Measurements from ENCODE around the gene NLGN3. TPM values are rescaled to one million over a fixed set of nuclear protein-coding genes. Genes with fewer than 3 reads are reported as not detected.

Gene NLGN3
- total and polyA plus RNA-seq, 3 donors from 2014 or later: 7.6 to 8.9 (median 8.2) TPM

- WGBS, 2 donors: 51 to 53% methylated on average over 5 to 6 of the region's 6 CpGs
- Histone ChIP-seq H3K27me3 (no peaks in the 10 kb centered on the region), H3K36me3 (ENCODE audit: low read depth, missing control alignments) (no peaks in the 10 kb centered on the region), H3K9me3 (no peaks in the 10 kb centered on the region), H3K4me1 (no peaks in the 10 kb centered on the region), H3K4me3 (no peak overlapping the region), H3K27ac (no peak overlapping the region)
- intact Hi-C loops (cut with DNase I; ENCODE audit: low total_unique reads): no loop called here
- DNase-seq: no peak
- TF ChIP-seq POLR2A (IDR thresholded peaks at IDR 0.05) (no peak), CTCF (IDR thresholded peaks at IDR 0.05) (no peak)
Measured at GRCh38 chrX:71216485-71216884, 71.8 kb downstream of the NLGN3 start.

- TF ChIP-seq POLR2A (IDR thresholded peaks at IDR 0.05) (no peak), CTCF (IDR thresholded peaks at IDR 0.05) (no peak)
- Histone ChIP-seq H3K9me3 (no peaks in the 10 kb centered on the region), H3K4me1 (no peaks in the 10 kb centered on the region), H3K27me3 (no peaks in the 10 kb centered on the region), H3K36me3 (ENCODE audit: low read depth, missing control alignments) (no peaks in the 10 kb centered on the region), H3K4me3 (no peak overlapping the region), H3K27ac (no peak overlapping the region)
- DNase-seq: no peak
- intact Hi-C loops (cut with DNase I; ENCODE audit: low total_unique reads): no loop called here
- 75 to 84% methylated on average over 6 of the region's 6 CpGs for WGBS, 2 donors
Measured at GRCh38 chrX:71217298-71217697, 72.7 kb downstream of the NLGN3 start.

Small RNA genes lying within 50 kb of the gene (small RNA-seq; reads per million reads assigned to genes)
- 0 to 0.46 reads per million in 2 donors for gene CXorf65

Other genes starting within 250 kb of the NLGN3 start
- gene TEX11, start 236.1 kb upstream of the NLGN3 start, total RNA-seq: 10 to 100 TPM in 1 of 2 donors, 1 to 10 TPM in 1; 7.1 to 17.0 TPM
- 12.6 TPM for gene TEX11, start 236.1 kb upstream of the NLGN3 start, polyA plus RNA-seq (ENCODE audit: insufficient read depth, low read depth, low replicate concordance)
- under 1 TPM; 0.74 to 0.79 TPM for gene SLC7A3, start 213.7 kb upstream of the NLGN3 start, total RNA-seq
- 1.4 TPM for gene SLC7A3, start 213.7 kb upstream of the NLGN3 start, polyA plus RNA-seq (ENCODE audit: insufficient read depth, low read depth, low replicate concordance)
- gene SNX12, start 76.5 kb upstream of the NLGN3 start, total RNA-seq: 10 to 100 TPM; 35.4 to 53.1 TPM
- 39.4 TPM for gene SNX12, start 76.5 kb upstream of the NLGN3 start, polyA plus RNA-seq (ENCODE audit: insufficient read depth, low read depth, low replicate concordance)
- gene FOXO4, start 49.0 kb upstream of the NLGN3 start, total RNA-seq: 10 to 100 TPM; 58.0 to 71.8 TPM
- 39.5 TPM for gene FOXO4, start 49.0 kb upstream of the NLGN3 start, polyA plus RNA-seq (ENCODE audit: insufficient read depth, low read depth, low replicate concordance)
- gene CXorf65, start 38.1 kb upstream of the NLGN3 start, total RNA-seq: 10 to 100 TPM in 1 of 2 donors, 1 to 10 TPM in 1; 2.8 to 13.2 TPM
- gene CXorf65, start 38.1 kb upstream of the NLGN3 start, polyA plus RNA-seq (ENCODE audit: insufficient read depth, low read depth, low replicate concordance): 22.9 TPM
- 1 to 10 TPM; 1.7 to 7.7 TPM for gene IL2RG, start 33.3 kb upstream of the NLGN3 start, total RNA-seq
- 6.8 TPM for gene IL2RG, start 33.3 kb upstream of the NLGN3 start, polyA plus RNA-seq (ENCODE audit: insufficient read depth, low read depth, low replicate concordance)
- gene MED12, start 26.2 kb upstream of the NLGN3 start, total RNA-seq: 100 to 1,000 TPM; 102 to 110 TPM
- gene MED12, start 26.2 kb upstream of the NLGN3 start, polyA plus RNA-seq (ENCODE audit: insufficient read depth, low read depth, low replicate concordance): 35.0 TPM
- 10 to 100 TPM; 22.8 to 78.5 TPM for gene GJB1, start 78.4 kb downstream of the NLGN3 start, total RNA-seq
- gene GJB1, start 78.4 kb downstream of the NLGN3 start, polyA plus RNA-seq (ENCODE audit: insufficient read depth, low read depth, low replicate concordance): 26.2 TPM
- 10 to 100 TPM; 67.6 to 97.1 TPM for gene ZMYM3, start 109.3 kb downstream of the NLGN3 start, total RNA-seq
- gene ZMYM3, start 109.3 kb downstream of the NLGN3 start, polyA plus RNA-seq (ENCODE audit: insufficient read depth, low read depth, low replicate concordance): 36.8 TPM
- 100 to 1,000 TPM; 203 to 262 TPM for gene NONO, start 138.8 kb downstream of the NLGN3 start, total RNA-seq
- 174 TPM for gene NONO, start 138.8 kb downstream of the NLGN3 start, polyA plus RNA-seq (ENCODE audit: insufficient read depth, low read depth, low replicate concordance)
- gene ITGB1BP2, start 156.9 kb downstream of the NLGN3 start, total RNA-seq: 10 to 100 TPM in 1 of 2 donors, 1 to 10 TPM in 1; 6.1 to 12.4 TPM
- gene ITGB1BP2, start 156.9 kb downstream of the NLGN3 start, polyA plus RNA-seq (ENCODE audit: insufficient read depth, low read depth, low replicate concordance): 2.0 TPM
- 10 to 100 TPM; 74.9 to 78.4 TPM for gene TAF1, start 221.5 kb downstream of the NLGN3 start, total RNA-seq
- 21.4 TPM for gene TAF1, start 221.5 kb downstream of the NLGN3 start, polyA plus RNA-seq (ENCODE audit: insufficient read depth, low read depth, low replicate concordance)

Measured in testis (tissue), 3 donors.